ENCODE measurements around the gene YARS1. TPM values are rescaled to one million over a fixed set of nuclear protein-coding genes. Genes with fewer than 3 reads are reported as not detected.
A peak's percentile ranks its signal among the peaks of the same experiment; 100 is the strongest.

The YARS1 gene
- total RNA-seq, 1 experiment from 2014 or later, result 180 TPM

GRCh38 chr1:32770221-32770731 is 46.9 kb downstream of the YARS1 start:
- peaks cover 38% of the 10 kb centered on the region for H4K20me1 ChIP-seq (ENCODE audit: insufficient read depth)
- H3K36me3 ChIP-seq (ENCODE audit: low read depth), result peaks cover 21% of the 10 kb centered on the region; the same call in 1 of the 2 replicates
- peaks cover 49% of the 10 kb centered on the region for H3K79me2 ChIP-seq (ENCODE audit: low read depth)
- no peaks in the 10 kb centered on the region for H3K9me3 ChIP-seq (ENCODE audit: insufficient read depth, low read depth)
- CTCF ChIA-PET, result interaction anchor here (1.6 kb wide), 1 partner anchor 58 kb away, joined by 9 read pairs; no protein-coding TSS in a partner anchor
- TF ChIP-seq EZH2 (IDR thresholded peaks at IDR 0.05; ENCODE audit: low read depth), result no peak
- no peak for TF ChIP-seq CTCF (conservative IDR thresholded peaks at IDR 0.05)
- H3K9me2 ChIP-seq (ENCODE audit: insufficient read depth), result no peaks in the 10 kb centered on the region
- no peak for DNase-seq
- POLR2A ChIA-PET (ENCODE audit: unreplicated experiment), result interaction anchor here (0.6 kb wide), 1 partner anchor 40 kb away, joined by 4 read pairs; no protein-coding TSS in a partner anchor
- intact Hi-C loops (cut with micrococcal nuclease; ENCODE audit: unreplicated experiment), result no loop called here
- H2AFZ ChIP-seq, result no peak overlapping the region
- no peak overlapping the region for H3K4me2 ChIP-seq
- peaks cover 75% of the 10 kb centered on the region for H3F3A ChIP-seq (ENCODE audit: insufficient read depth, low read depth)
- BruUV-seq (replicated peaks), result no TSS peak
- H3K4me1 ChIP-seq (replicated peaks; ENCODE audit: insufficient read depth), result peaks cover 80% of the 10 kb centered on the region
- no peaks in the 10 kb centered on the region for H3K27me3 ChIP-seq (ENCODE audit: insufficient read depth, low read depth)
- H3K4me3 ChIP-seq, result no peak overlapping the region
- no peak overlapping the region for H3K27ac ChIP-seq

- peaks cover 75% of the 10 kb centered on the region for H3F3A ChIP-seq (ENCODE audit: insufficient read depth, low read depth)
- peak overlapping the region; percentile 52; the same call in 1 of the 2 replicates for H3K27ac ChIP-seq
- H2AFZ ChIP-seq, result no peak overlapping the region
- DNase-seq, result peak; percentile 62 to 80
- no TSS peak for BruUV-seq (replicated peaks)
- peaks cover 80% of the 10 kb centered on the region for H3K4me1 ChIP-seq (replicated peaks; ENCODE audit: insufficient read depth)
- H3K36me3 ChIP-seq (ENCODE audit: low read depth), result peaks cover 21% of the 10 kb centered on the region; the same call in 1 of the 2 replicates
- ChIA-PET CTCF (interaction anchor here (1.6 kb wide), 1 partner anchor 57 kb away, joined by 9 read pairs; no protein-coding TSS in a partner anchor), POLR2A (ENCODE audit: unreplicated experiment) (interaction anchor here (0.5 to 1.0 kb wide), 4 partner anchors 10 to 229 kb away, joined by 4 to 21 read pairs (median 8); no protein-coding TSS in a partner anchor)
- H3K9me2 ChIP-seq (ENCODE audit: insufficient read depth), result no peaks in the 10 kb centered on the region
- TF ChIP-seq EZH2 (IDR thresholded peaks at IDR 0.05; ENCODE audit: low read depth) (no peak), CTCF (conservative IDR thresholded peaks at IDR 0.05) (no peak)
- peaks cover 55% of the 10 kb centered on the region for H3K79me2 ChIP-seq (ENCODE audit: low read depth)
- peaks cover 38% of the 10 kb centered on the region for H4K20me1 ChIP-seq (ENCODE audit: insufficient read depth)
- no peaks in the 10 kb centered on the region for H3K9me3 ChIP-seq (ENCODE audit: insufficient read depth, low read depth)
- H3K4me2 ChIP-seq, result peak overlapping the region; percentile 43
- intact Hi-C loops (cut with micrococcal nuclease; ENCODE audit: unreplicated experiment), result loop anchor here (1.0 kb wide), 1 partner anchor 8 kb away; no protein-coding TSS in a partner anchor
- H3K27me3 ChIP-seq (ENCODE audit: insufficient read depth, low read depth), result no peaks in the 10 kb centered on the region
- H3K4me3 ChIP-seq, result no peak overlapping the region
Observed at GRCh38 chr1:32769524-32770220, 47.5 kb downstream of the YARS1 start.

- Histone ChIP-seq H3K36me3 (ENCODE audit: low read depth) (peaks cover 21% of the 10 kb centered on the region; the same call in 1 of the 2 replicates), H3F3A (ENCODE audit: insufficient read depth, low read depth) (peaks cover 70% of the 10 kb centered on the region), H3K79me2 (ENCODE audit: low read depth) (peaks cover 69% of the 10 kb centered on the region), H3K9me2 (ENCODE audit: insufficient read depth) (no peaks in the 10 kb centered on the region), H3K4me2 (peak overlapping the region; percentile 44), H3K27me3 (ENCODE audit: insufficient read depth, low read depth) (no peaks in the 10 kb centered on the region), H2AFZ (no peak overlapping the region), H3K4me1 (replicated peaks; ENCODE audit: insufficient read depth) (peaks cover 80% of the 10 kb centered on the region), H3K27ac (peak overlapping the region; percentile 52), H3K9me3 (ENCODE audit: insufficient read depth, low read depth) (no peaks in the 10 kb centered on the region), H3K4me3 (no peak overlapping the region), H4K20me1 (ENCODE audit: insufficient read depth) (peaks cover 25% of the 10 kb centered on the region)
- no peak for TF ChIP-seq CTCF (conservative IDR thresholded peaks at IDR 0.05)
- no peak for TF ChIP-seq EZH2 (IDR thresholded peaks at IDR 0.05; ENCODE audit: low read depth)
- DNase-seq, result no peak
- ChIA-PET POLR2A (ENCODE audit: unreplicated experiment) (no interaction called here), CTCF (interaction anchor here (0.7 to 1.6 kb wide), 2 partner anchors 56 to 287 kb away, joined by 3 to 9 read pairs; no protein-coding TSS in a partner anchor)
- intact Hi-C loops (cut with micrococcal nuclease; ENCODE audit: unreplicated experiment), result no loop called here
- no TSS peak for BruUV-seq (replicated peaks)
Observed at GRCh38 chr1:32768110-32768850, 48.9 kb downstream of the YARS1 start.

All from PC-9 (cell line).